Measurements from ENCODE around the gene TNP2.
A peak's percentile ranks its signal among the peaks of the same experiment; 100 is the strongest.

The TNP2 gene

DNA sequence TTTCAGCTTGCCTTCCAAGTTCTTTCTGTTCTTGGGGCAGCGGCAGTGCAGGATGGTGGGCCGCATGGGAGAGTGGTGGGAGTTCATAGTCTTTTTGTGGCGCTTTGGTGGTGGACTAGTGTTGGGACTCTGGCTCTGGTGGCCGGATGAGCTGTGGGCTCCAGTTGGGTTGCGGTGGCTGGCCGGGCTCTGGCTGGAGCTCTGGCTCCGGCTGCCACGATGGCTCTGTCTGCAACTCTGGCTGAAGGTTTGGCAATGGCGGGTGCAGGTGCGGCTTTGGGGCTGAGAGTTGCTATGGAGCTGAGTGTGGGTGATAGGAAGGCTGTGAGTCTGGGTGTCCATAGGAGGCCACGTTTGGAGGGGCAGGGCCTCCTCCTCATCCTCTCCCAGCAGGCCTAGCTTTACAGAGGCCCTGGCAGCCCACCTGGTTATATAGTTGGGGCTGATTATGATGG lies at the start of gene TNP2:
Gene TNP2, minus strand, starts transcription at position 405 of the 455 bp plus-strand sequence. Its CDS starts 63 bp downstream, at position 342.
- DNase-seq, result no peak

DNA sequence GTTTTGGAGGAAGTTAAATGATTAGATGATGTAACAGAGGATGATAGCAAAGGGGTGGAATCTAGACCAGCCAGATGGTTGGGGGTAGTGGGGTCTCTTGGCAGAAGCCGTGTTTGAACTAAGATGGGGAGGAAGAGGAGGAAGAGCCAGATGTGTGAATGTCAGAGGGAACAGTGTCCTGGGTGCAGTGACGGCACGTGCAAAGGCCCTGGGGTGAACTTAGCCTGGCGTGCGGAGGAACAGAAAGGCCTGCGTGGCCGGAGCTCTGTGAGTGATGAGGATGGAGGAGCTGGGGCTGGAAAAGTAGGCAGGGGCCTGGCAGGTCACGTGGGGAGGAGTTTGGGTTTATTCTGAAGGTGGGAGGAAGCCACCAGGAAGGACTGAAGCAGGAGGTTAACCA lies 49.7 kb upstream of the TNP2 start:
- no peak for DNase-seq

GRCh38 chr16:11316331-11317015 lies 47.3 kb upstream of the TNP2 start:
- no peak for DNase-seq

- DNase-seq, result no peak
Observed at GRCh38 chr16:11315510-11315909, 46.4 kb upstream of the TNP2 start.

GRCh38 chr16:11314309-11314894 lies 45.3 kb upstream of the TNP2 start:
- DNase-seq, result no peak

DNA sequence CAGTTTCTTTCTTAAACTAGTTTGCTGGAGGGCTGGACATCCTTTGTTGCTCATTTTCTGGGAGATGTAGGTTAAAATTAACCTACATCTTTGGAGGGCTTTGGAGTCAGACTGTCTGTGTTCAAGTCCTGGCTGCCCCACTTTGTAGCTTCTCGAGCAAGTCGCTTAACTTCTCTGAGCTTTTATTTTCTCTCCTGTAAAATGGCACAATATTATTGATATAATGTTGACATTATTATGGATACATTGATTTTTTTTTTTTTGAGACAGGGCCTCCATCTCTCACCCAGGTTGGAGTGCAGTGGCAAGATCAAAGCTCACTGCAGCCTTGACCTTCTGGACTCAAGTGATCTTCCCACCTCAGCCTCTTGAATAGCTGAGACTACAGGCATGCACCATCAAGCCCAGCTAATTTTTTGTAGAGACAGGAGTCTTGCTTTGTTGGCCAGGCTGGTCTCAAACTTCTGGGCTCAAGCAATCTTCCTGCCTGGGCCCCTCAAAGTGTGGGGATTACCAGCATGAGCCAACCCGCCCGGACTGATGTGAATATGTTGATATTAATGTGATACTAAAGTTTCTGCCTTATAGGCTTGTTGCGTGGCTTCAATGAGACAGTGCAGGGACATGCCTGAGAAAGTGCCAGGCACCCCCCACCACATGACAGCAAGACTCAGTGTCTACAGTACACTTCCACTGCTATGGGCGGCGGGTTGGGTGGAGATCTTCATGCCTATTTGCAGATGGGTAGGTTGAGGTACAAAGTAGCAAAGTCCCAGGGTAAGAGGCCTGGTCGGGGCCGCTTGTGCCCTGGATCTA lies 44.6 kb upstream of the TNP2 start:
- no peak for DNase-seq

- DNase-seq, result peak; percentile 41
Observed at GRCh38 chr16:11312718-11313492, 43.8 kb upstream of the TNP2 start.

- DNase-seq, result no peak
Observed at GRCh38 chr16:11310997-11311561, 42.0 kb upstream of the TNP2 start.

DNA sequence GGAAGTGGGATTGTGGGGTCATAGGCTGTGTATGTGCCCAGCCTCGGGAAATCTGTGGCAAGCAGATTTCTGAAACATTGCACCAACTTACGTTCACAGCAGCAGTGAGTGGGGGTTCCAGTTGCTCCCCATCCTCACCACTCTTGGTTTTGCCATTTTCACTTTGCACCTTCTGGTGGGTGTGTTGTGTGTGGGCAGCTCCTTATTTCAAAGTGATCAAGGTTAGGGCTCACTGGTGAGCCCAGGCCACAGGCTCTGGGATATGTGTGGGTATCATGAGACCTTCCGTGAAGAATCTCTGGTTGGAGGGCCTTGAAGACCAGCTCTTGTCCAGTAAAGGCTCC lies 41.5 kb upstream of the TNP2 start:
- DNase-seq, result no peak

GRCh38 chr16:11309895-11310633 lies 40.9 kb upstream of the TNP2 start:
- DNase-seq, result peak; percentile 61

- no peak for DNase-seq
Observed at GRCh38 chr16:11308493-11309283, 39.6 kb upstream of the TNP2 start.

GRCh38 chr16:11307639-11308492 lies 38.7 kb upstream of the TNP2 start:
- no peak for DNase-seq

DNA sequence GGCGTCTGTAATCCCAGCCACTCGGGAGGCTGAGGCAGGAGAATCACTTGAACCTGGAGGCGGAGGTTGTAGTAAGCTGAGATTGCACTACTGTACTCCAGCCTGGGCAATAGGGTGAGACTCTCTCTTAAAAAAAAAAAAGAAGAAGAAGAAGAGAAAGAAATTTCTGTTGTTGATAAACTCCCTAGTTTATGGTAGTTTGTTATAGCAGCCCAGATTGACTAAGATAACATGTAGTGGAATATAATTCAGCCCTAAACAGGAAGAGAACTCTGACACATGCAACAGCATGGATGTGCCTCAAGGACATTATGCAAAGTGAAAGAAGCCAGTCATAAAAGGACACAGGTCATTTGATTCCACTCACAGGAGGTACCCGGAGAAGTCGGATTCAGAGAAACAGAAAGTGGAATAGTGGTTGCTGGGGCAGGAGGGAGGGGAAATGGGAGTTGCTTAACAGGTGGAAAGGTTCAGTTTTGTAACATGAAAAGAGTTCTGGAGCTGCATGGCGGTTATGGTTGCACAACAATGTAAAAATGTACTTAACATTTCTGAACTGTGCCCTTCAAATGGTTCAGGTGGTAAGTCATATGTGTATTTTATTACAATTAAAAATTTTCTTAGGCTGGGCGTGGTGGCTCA lies 38.0 kb upstream of the TNP2 start:
- no peak for DNase-seq

DNA sequence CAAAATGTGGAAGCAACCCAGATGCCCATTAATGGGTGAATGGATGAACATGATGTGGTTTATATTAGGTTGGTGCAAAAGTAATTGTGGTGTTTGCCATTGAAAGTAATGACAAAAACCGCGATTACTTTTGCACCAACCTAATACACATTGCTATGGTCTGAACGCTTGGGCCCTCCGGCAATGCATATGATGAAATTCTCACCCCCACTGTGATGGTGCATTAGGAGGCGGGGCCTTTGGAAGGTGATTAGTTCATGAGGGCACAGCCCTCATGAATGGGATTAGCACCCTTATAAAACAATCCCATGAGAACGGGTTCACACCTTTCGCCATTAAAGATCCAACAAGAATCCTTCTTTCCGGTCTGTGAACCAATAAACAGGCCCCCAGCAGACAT lies 37.3 kb upstream of the TNP2 start:
- DNase-seq, result no peak

DNA sequence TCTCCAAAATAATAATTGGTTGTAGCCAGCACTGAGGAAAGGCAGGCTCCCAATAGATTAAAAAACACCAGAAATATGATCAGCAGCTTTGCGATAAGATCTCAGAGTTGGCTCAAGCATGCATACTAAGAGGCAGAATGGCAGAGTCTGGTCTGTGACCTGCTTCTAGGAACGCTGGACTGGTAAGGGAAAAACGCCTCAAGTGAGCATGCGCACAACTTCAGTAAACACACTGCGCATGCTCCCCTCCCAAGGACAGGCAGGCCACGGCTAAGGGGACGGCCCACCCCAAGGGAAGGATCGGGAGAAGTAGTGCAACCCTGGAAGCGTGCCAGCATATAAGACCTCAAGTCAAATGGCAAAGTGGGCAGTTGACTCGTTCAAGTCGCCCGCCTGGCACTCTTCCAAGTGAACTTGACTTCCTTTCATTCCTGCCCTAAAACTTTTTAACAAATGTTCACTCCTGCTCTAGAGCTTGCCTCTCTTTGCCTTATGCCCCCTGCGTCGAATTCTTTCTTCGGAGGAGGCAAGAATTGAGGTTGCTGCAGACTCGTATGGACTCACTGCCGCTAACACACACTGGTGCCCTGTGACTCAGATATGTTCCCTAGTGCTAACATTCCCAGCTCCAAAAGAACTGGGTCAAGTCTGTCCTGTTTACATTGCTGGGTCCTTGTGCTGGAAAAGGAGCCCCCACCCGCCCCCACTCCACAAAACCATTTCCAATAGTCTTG lies 34.4 kb upstream of the TNP2 start:
- peak; percentile 29 for DNase-seq

DNA sequence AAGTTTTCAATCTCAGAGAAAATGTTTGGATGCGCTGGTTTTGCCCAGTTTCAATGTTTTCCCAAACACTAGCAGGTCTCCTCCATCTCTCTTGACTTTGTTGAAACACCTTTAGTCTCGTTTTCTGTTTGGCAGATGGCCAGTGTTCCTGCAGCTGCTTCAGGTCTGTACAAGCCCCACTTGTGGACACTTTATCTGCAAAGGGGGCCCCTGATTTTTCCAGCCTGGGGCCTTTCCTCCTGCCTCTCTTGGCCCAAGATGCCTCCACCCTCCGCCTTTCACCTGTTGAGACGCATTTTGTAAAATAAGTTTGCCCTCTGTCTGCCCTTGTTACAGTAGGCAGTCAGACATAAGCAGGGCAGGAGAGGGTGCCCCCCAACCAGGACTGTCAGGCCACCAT lies 33.9 kb upstream of the TNP2 start:
- peak; percentile 93 for DNase-seq

- DNase-seq, result no peak
Observed at GRCh38 chr16:11301645-11302501, 32.7 kb upstream of the TNP2 start.

- DNase-seq, result no peak
Observed at GRCh38 chr16:11300560-11300892, 31.4 kb upstream of the TNP2 start.
